Keratinocyte (primary cell): ENCODE results near the gene GRIN1.

Experiments used
- CTCF ChIP-seq, 3 experiments: IDR thresholded peaks in 1 of 3; conservative IDR thresholded peaks in 1 of 3; optimal IDR thresholded peaks in 1 of 3; 2 replicates in 2 of 3; 3 replicates in 1 of 3; pipeline versions ENCODE3 to v1.5.1; 2011; ENCODE audit warnings: low read length in 3 of 3, mild to moderate bottlenecking in 3 of 3, moderate library complexity in 2 of 3, control low read depth in 1 of 3, inconsistent platforms in 1 of 3; ENCODE audit not compliant: insufficient read depth in 2 of 3; ENCODE audit errors: extremely low read depth in 1 of 3
- EZH2 ChIP-seq: IDR thresholded peaks from one replicate; pipeline ENCODE4 v1.6.1; 2012; ENCODE audit warnings: inconsistent platforms, mild to moderate bottlenecking, low read length, moderate library complexity

GRCh38 chr9:137214620-137215019, 75.7 kb downstream of the GRIN1 start:
- TF ChIP-seq CTCF (optimal IDR thresholded peaks at IDR 0.05 in 1 of 3, IDR thresholded peaks at IDR 0.05 in 1 of 3, conservative IDR thresholded peaks at IDR 0.05 in 1 of 3; ENCODE audit: extremely low read depth in 1 of 3, insufficient read depth in 2 of 3, low read length in 3 of 3), result no peak
- no peak for TF ChIP-seq EZH2
